Measurements from ENCODE around the gene MEF2C. TPM values are rescaled to one million over a fixed set of nuclear protein-coding genes. Genes with fewer than 3 reads are reported as not detected.

The MEF2C gene
- total RNA-seq, 1 donor from 2014 or later = 20.5 TPM

- Histone ChIP-seq H3K27ac (ENCODE audit: low read depth, low read length) (no peak overlapping the region), H3K27me3 (ENCODE audit: insufficient read depth, low read length) (no peaks in the 10 kb centered on the region), H3K79me2 (ENCODE audit: insufficient read depth, low read length) (no peaks in the 10 kb centered on the region), H3K9ac (ENCODE audit: low read length) (no peak overlapping the region), H3K36me3 (ENCODE audit: insufficient read depth, low read length) (no peaks in the 10 kb centered on the region), H4K20me1 (ENCODE audit: insufficient read depth, low read length) (no peaks in the 10 kb centered on the region), H3K4me1 (ENCODE audit: insufficient read depth, low read length) (no peaks in the 10 kb centered on the region), H3K4me2 (ENCODE audit: low read length) (no peak overlapping the region), H3K4me3 (ENCODE audit: insufficient read depth, low read depth, low read length) (no peak overlapping the region), H2AFZ (ENCODE audit: low read depth, low read length) (no peak overlapping the region), H3K9me3 (ENCODE audit: insufficient read depth, low read depth, low read length) (no peaks in the 10 kb centered on the region)
- Mint-ChIP-seq H3K4me3 (ENCODE audit: unreplicated experiment) (no peak overlapping the region), H3K9me3 (ENCODE audit: unreplicated experiment) (no peaks in the 10 kb centered on the region), H3K4me1 (ENCODE audit: low read depth, unreplicated experiment) (peaks cover 5% of the 10 kb centered on the region), H3K36me3 (ENCODE audit: low read depth, unreplicated experiment) (no peaks in the 10 kb centered on the region), H3K27ac (ENCODE audit: unreplicated experiment) (no peak overlapping the region), H3K27me3 (ENCODE audit: low read depth, unreplicated experiment) (no peaks in the 10 kb centered on the region)
- FAIRE-seq (no peak), DNase-seq (ENCODE audit: low read depth) (no peak)
- TF ChIP-seq CTCF (IDR thresholded peaks at IDR 0.05; ENCODE audit: insufficient read depth, low read depth, low read length) = no peak
- no peak for TF ChIP-seq EZH2 (IDR thresholded peaks at IDR 0.05; ENCODE audit: insufficient read depth, low read length)
These were observed 37.8 kb downstream of the MEF2C start for GRCh38 chr5:88845081-88845697.

- no peak for FAIRE-seq
- TF ChIP-seq EZH2 (IDR thresholded peaks at IDR 0.05; ENCODE audit: insufficient read depth, low read length) (no peak), CTCF (IDR thresholded peaks at IDR 0.05; ENCODE audit: insufficient read depth, low read depth, low read length) (no peak)
- H3K4me3 Mint-ChIP-seq (ENCODE audit: unreplicated experiment) = no peak overlapping the region
- no peaks in the 10 kb centered on the region for H3K9me3 Mint-ChIP-seq (ENCODE audit: unreplicated experiment)
- H4K20me1 ChIP-seq (ENCODE audit: insufficient read depth, low read length) = no peaks in the 10 kb centered on the region
- H3K36me3 ChIP-seq (ENCODE audit: insufficient read depth, low read length) = no peaks in the 10 kb centered on the region
- no peak overlapping the region for H3K27ac ChIP-seq (ENCODE audit: low read depth, low read length)
- no peak overlapping the region for H3K4me2 ChIP-seq (ENCODE audit: low read length)
- no peak overlapping the region for H3K27ac Mint-ChIP-seq (ENCODE audit: unreplicated experiment)
- H3K36me3 Mint-ChIP-seq (ENCODE audit: low read depth, unreplicated experiment) = no peaks in the 10 kb centered on the region
- no peaks in the 10 kb centered on the region for H3K27me3 ChIP-seq (ENCODE audit: insufficient read depth, low read length)
- no peaks in the 10 kb centered on the region for H3K27me3 Mint-ChIP-seq (ENCODE audit: low read depth, unreplicated experiment)
- peaks cover 5% of the 10 kb centered on the region for H3K4me1 Mint-ChIP-seq (ENCODE audit: low read depth, unreplicated experiment)
- H3K79me2 ChIP-seq (ENCODE audit: insufficient read depth, low read length) = no peaks in the 10 kb centered on the region
- no peak overlapping the region for H3K9ac ChIP-seq (ENCODE audit: low read length)
- no peak for DNase-seq (ENCODE audit: low read depth)
- H3K9me3 ChIP-seq (ENCODE audit: insufficient read depth, low read depth, low read length) = no peaks in the 10 kb centered on the region
- H3K4me3 ChIP-seq (ENCODE audit: insufficient read depth, low read depth, low read length) = no peak overlapping the region
- no peaks in the 10 kb centered on the region for H3K4me1 ChIP-seq (ENCODE audit: insufficient read depth, low read length)
- H2AFZ ChIP-seq (ENCODE audit: low read depth, low read length) = no peak overlapping the region
These were observed 40.2 kb downstream of the MEF2C start for GRCh38 chr5:88842784-88843183.

- no peak overlapping the region for H3K9ac ChIP-seq (ENCODE audit: low read length)
- no peak for DNase-seq (ENCODE audit: low read depth)
- H3K27me3 Mint-ChIP-seq (ENCODE audit: low read depth, unreplicated experiment) = no peaks in the 10 kb centered on the region
- H3K4me2 ChIP-seq (ENCODE audit: low read length) = no peak overlapping the region
- H3K79me2 ChIP-seq (ENCODE audit: insufficient read depth, low read length) = no peaks in the 10 kb centered on the region
- H3K27ac Mint-ChIP-seq (ENCODE audit: unreplicated experiment) = no peak overlapping the region
- no peak overlapping the region for H3K4me3 Mint-ChIP-seq (ENCODE audit: unreplicated experiment)
- no peaks in the 10 kb centered on the region for H3K9me3 Mint-ChIP-seq (ENCODE audit: unreplicated experiment)
- H3K27me3 ChIP-seq (ENCODE audit: insufficient read depth, low read length) = no peaks in the 10 kb centered on the region
- H3K36me3 ChIP-seq (ENCODE audit: insufficient read depth, low read length) = no peaks in the 10 kb centered on the region
- peaks cover 4% of the 10 kb centered on the region for H3K4me1 ChIP-seq (ENCODE audit: insufficient read depth, low read length)
- no peaks in the 10 kb centered on the region for H4K20me1 ChIP-seq (ENCODE audit: insufficient read depth, low read length)
- H3K27ac ChIP-seq (ENCODE audit: low read depth, low read length) = no peak overlapping the region
- TF ChIP-seq CTCF (IDR thresholded peaks at IDR 0.05; ENCODE audit: insufficient read depth, low read depth, low read length) = no peak
- no peak for TF ChIP-seq EZH2 (IDR thresholded peaks at IDR 0.05; ENCODE audit: insufficient read depth, low read length)
- H2AFZ ChIP-seq (ENCODE audit: low read depth, low read length) = no peak overlapping the region
- H3K9me3 ChIP-seq (ENCODE audit: insufficient read depth, low read depth, low read length) = no peaks in the 10 kb centered on the region
- FAIRE-seq = no peak
- H3K36me3 Mint-ChIP-seq (ENCODE audit: low read depth, unreplicated experiment) = no peaks in the 10 kb centered on the region
- peaks cover 7% of the 10 kb centered on the region for H3K4me1 Mint-ChIP-seq (ENCODE audit: low read depth, unreplicated experiment)
- no peak overlapping the region for H3K4me3 ChIP-seq (ENCODE audit: insufficient read depth, low read depth, low read length)
These were observed 41.8 kb downstream of the MEF2C start for GRCh38 chr5:88841212-88841611.
